H1 (cell line): Measurements from ENCODE around the gene ATP4A. TPM values are rescaled to one million over a fixed set of nuclear protein-coding genes. Genes with fewer than 3 reads are reported as not detected.

Experiments used
- CTCF ChIA-PET: fragments of 300-600 bp; sonication (Branson Sonifier 250); formaldehyde crosslinking; loops from one replicate; lab custom pipeline; 2021; ENCODE audit not compliant: partially characterized antibody; lab: Charles Lee
- POLR2A ChIA-PET: fragments of 300-600 bp; sonication (Branson Sonifier 250); formaldehyde crosslinking; loops from one replicate; lab custom pipeline; 2021; ENCODE audit warnings: inconsistent platforms; ENCODE audit not compliant: partially characterized antibody; lab: Charles Lee
- DNase-seq, 2 experiments: peaks; one replicate each; pipeline versions ENCODE4 v3.0.0 to v3.0.0-alpha.2; 2010 to 2022; ENCODE audit warnings: low spot score in 2 of 2, low read depth in 1 of 2, mixed read lengths in 1 of 2
- FAIRE-seq: peaks from 2 replicates; lab custom pipeline; 2011; peaks lifted over from hg19 to GRCh38; lab: Jason Lieb, UNC
- H2AFZ ChIP-seq: 2 replicates; pipeline ENCODE4 v1.8.1; 2012; ENCODE audit warnings: low read length, inconsistent platforms
- H2AK5ac ChIP-seq: 2 replicates; pipeline ENCODE4 v1.6.1; 2013; ENCODE audit warnings: low read depth, low read length
- H2BK120ac ChIP-seq: replicated peaks from 2 replicates; pipeline ENCODE3; 2013; ENCODE audit warnings: low read depth, low read length, inconsistent platforms
- H2BK12ac ChIP-seq: 2 replicates; pipeline ENCODE4 v1.6.1; 2013; ENCODE audit warnings: low read depth, low read length
- H2BK15ac ChIP-seq: 2 replicates; pipeline ENCODE4 v1.6.1; 2013; ENCODE audit warnings: low read length
- H2BK20ac ChIP-seq: 2 replicates; pipeline ENCODE4 v1.6.1; 2013; ENCODE audit warnings: low read length
- H2BK5ac ChIP-seq: 2 replicates; pipeline ENCODE4 v1.6.1; 2013; ENCODE audit warnings: low read depth, low read length
- H3K14ac ChIP-seq: 2 replicates; pipeline ENCODE4 v1.6.1; 2013; ENCODE audit warnings: inconsistent platforms; ENCODE audit not compliant: insufficient read length
- H3K18ac ChIP-seq: 2 replicates; pipeline ENCODE4 v1.6.1; 2013; ENCODE audit warnings: low read length; ENCODE audit errors: extremely low read depth
- H3K23ac ChIP-seq: 2 replicates; pipeline ENCODE4 v1.6.1; 2013; ENCODE audit warnings: inconsistent platforms; ENCODE audit not compliant: insufficient read length
- H3K23me2 ChIP-seq: 2 replicates; pipeline ENCODE4 v1.6.1; 2013; ENCODE audit warnings: low read depth, low read length
- H3K27ac ChIP-seq: 2 replicates; pipeline ENCODE4 v1.6.1; 2011; ENCODE audit warnings: low read depth, low read length, inconsistent platforms
- H3K27me3 ChIP-seq, 4 experiments: replicated peaks in 1 of 4; 1 replicate in 1 of 4; 2 replicates in 3 of 4; pipeline versions ENCODE4 v1.6.1 to v1.8.1; 2011 to 2013; ENCODE audit warnings: low read length in 3 of 4, mild to moderate bottlenecking in 3 of 4, inconsistent platforms in 2 of 4, mixed read lengths in 2 of 4, moderate library complexity in 1 of 4; ENCODE audit not compliant: control insufficient read depth in 3 of 4, insufficient read depth in 3 of 4; ENCODE audit errors: extremely low read depth in 1 of 4
- H3K36me3 ChIP-seq, 4 experiments: 2 replicates each; pipeline versions ENCODE4 v1.6.1 to v1.8.1; 2011 to 2013; ENCODE audit warnings: mild to moderate bottlenecking in 4 of 4, low read length in 3 of 4, moderate library complexity in 2 of 4, control low read depth in 1 of 4, inconsistent platforms in 1 of 4; ENCODE audit not compliant: insufficient read depth in 4 of 4, control insufficient read depth in 2 of 4
- H3K4ac ChIP-seq: replicated peaks from 2 replicates; pipeline ENCODE3; 2013; ENCODE audit warnings: low read length, low read depth, mixed read lengths, inconsistent platforms; ENCODE audit not compliant: insufficient read length
- H3K4me1 ChIP-seq, 4 experiments: replicated peaks in 1 of 4; 1 replicate in 1 of 4; 2 replicates in 3 of 4; pipeline versions ENCODE4 v1.6.1 to v1.8.1; 2011 to 2013; ENCODE audit warnings: low read length in 3 of 4, inconsistent platforms in 2 of 4, mixed read lengths in 1 of 4; ENCODE audit not compliant: insufficient read depth in 4 of 4, control insufficient read depth in 3 of 4
- H3K4me2 ChIP-seq, 2 experiments: 2 replicates each; pipeline versions ENCODE4 v1.6.1 to v1.8.1; 2011 to 2013; ENCODE audit warnings: low read depth in 2 of 2, low read length in 2 of 2, control low read depth in 1 of 2, inconsistent platforms in 1 of 2, mild to moderate bottlenecking in 1 of 2; ENCODE audit not compliant: insufficient read depth in 1 of 2
- H3K4me3 ChIP-seq, 4 experiments: fragments of 200-600, 300-600 bp in 1 of 4; sonication (generic), shearing (Covaris generic), sonication (Bioruptor Twin) in 1 of 4; 2 replicates each; pipeline versions ENCODE4 v1.5.1 to v1.8.1; 2011 to 2016; ENCODE audit warnings: low read length in 4 of 4, low read depth in 3 of 4, control low read depth in 2 of 4, inconsistent platforms in 2 of 4, mild to moderate bottlenecking in 2 of 4, mixed read lengths in 1 of 4, moderate library complexity in 1 of 4; ENCODE audit not compliant: insufficient read depth in 2 of 4; ENCODE audit errors: extremely low read depth in 1 of 4
- H3K56ac ChIP-seq: replicated peaks from 2 replicates; pipeline ENCODE3; 2013; ENCODE audit warnings: low read depth, mild to moderate bottlenecking, mixed read lengths, low read length, inconsistent platforms; ENCODE audit not compliant: insufficient read length
- H3K79me1 ChIP-seq: 2 replicates; pipeline ENCODE4 v1.6.1; 2013; ENCODE audit warnings: low read depth, low read length, control low read depth
- H3K79me2 ChIP-seq, 2 experiments: 2 replicates each; pipeline versions ENCODE4 v1.6.1 to v1.8.1; 2012 to 2013; ENCODE audit warnings: low read length in 2 of 2, mild to moderate bottlenecking in 2 of 2, inconsistent platforms in 1 of 2; ENCODE audit not compliant: insufficient read depth in 2 of 2, control insufficient read depth in 1 of 2
- H3K9ac ChIP-seq, 4 experiments: replicated peaks in 1 of 4; 1 replicate in 1 of 4; 2 replicates in 3 of 4; pipeline versions ENCODE4 v1.6.1 to v1.8.1; 2011 to 2013; ENCODE audit warnings: low read depth in 3 of 4, low read length in 3 of 4, control low read depth in 2 of 4, mild to moderate bottlenecking in 2 of 4, moderate library complexity in 2 of 4, inconsistent platforms in 1 of 4; ENCODE audit errors: extremely low read depth in 1 of 4
- H3K9me3 ChIP-seq, 2 experiments: 2 replicates each; pipeline versions ENCODE4 v1.6.1 to v1.8.1; 2012 to 2013; ENCODE audit warnings: mild to moderate bottlenecking in 2 of 2, moderate library complexity in 2 of 2, control low read depth in 1 of 2, inconsistent platforms in 1 of 2, low read depth in 1 of 2, low read length in 1 of 2, mixed read lengths in 1 of 2; ENCODE audit not compliant: insufficient read depth in 2 of 2
- H4K20me1 ChIP-seq, 2 experiments: replicated peaks in 1 of 2; 2 replicates each; pipeline versions ENCODE3 to v1.8.1; 2011 to 2013; ENCODE audit warnings: inconsistent platforms in 2 of 2, low read length in 2 of 2, mild to moderate bottlenecking in 1 of 2; ENCODE audit not compliant: insufficient read depth in 2 of 2, control insufficient read depth in 1 of 2
- H4K5ac ChIP-seq: 2 replicates; pipeline ENCODE4 v1.6.1; 2013; ENCODE audit warnings: low read length, low read depth, mixed read lengths, inconsistent platforms; ENCODE audit not compliant: insufficient read length
- H4K8ac ChIP-seq: 2 replicates; pipeline ENCODE4 v1.8.0; 2013; ENCODE audit warnings: mild to moderate bottlenecking, moderate library complexity, low read length, inconsistent platforms; ENCODE audit not compliant: insufficient read depth; ENCODE audit errors: extremely low read depth
- H4K91ac ChIP-seq: replicated peaks from 2 replicates; pipeline ENCODE3; 2013; ENCODE audit warnings: low read length, mixed read lengths, inconsistent platforms; ENCODE audit not compliant: insufficient read length
- HDAC2 ChIP-seq, 2 experiments: fragments of 300-600 bp in 1 of 2; sonication (generic) in 1 of 2; IDR thresholded peaks; 2 replicates each; pipeline ENCODE4 v1.6.1; 2011 to 2012; ENCODE audit warnings: low read depth in 2 of 2, low read length in 2 of 2, mild to moderate bottlenecking in 2 of 2, moderate library complexity in 2 of 2, borderline replicate concordance in 1 of 2, inconsistent platforms in 1 of 2
- KDM1A ChIP-seq: fragments of 200-600, 300-600 bp; sonication (generic); IDR thresholded peaks from 2 replicates; pipeline ENCODE4 v1.7.1; 2016; ENCODE audit warnings: mild to moderate bottlenecking, low read length, borderline replicate concordance
- WGBS, 2 experiments: shearing (Covaris generic) in 1 of 2; methylation state at CpG; one replicate each; pipeline versions ENCODE4 v1.1.6 to v1.1.7; 2013 to 2015; ENCODE audit warnings: low lambda C conversion rate in 2 of 2, mixed read lengths in 2 of 2, inconsistent platforms in 1 of 2, low coverage in 1 of 2, missing lambda C conversion rate in 1 of 2; ENCODE audit not compliant: insufficient replicate concordance in 2 of 2, insufficient coverage in 1 of 2, insufficient read length in 1 of 2; ENCODE audit errors: extremely low coverage in 1 of 2, missing lambda C conversion rate in 1 of 2; 5-methylcytosine and 5-hydroxymethylcytosine counted together
- polyA plus RNA-seq, 7 experiments: library from polyadenylated mRNA; depleted of rRNA in 3 of 7; stranded (reverse) in 5 of 7; unstranded in 2 of 7; fragments of >200 nt in 5 of 7; fragments of 200-250 nt in 2 of 7; gene quantifications; 1 replicate in 5 of 7; 2 replicates in 1 of 7; 4 replicates in 1 of 7; pipeline versions ENCODE4 v1.2.1 to v1.2.3, GENCODE V29; 2011 to 2013; ENCODE audit warnings: missing spikeins in 2 of 7, mixed read lengths in 2 of 7
- total RNA-seq: library from RNA; stranded (reverse); fragmentation: NEBNext Ultra II Directional; extraction: Animal tissue kit (Norgen Biotek cat#: 25700); gene quantifications from 2 replicates; pipeline ENCODE4 v1.2.1, GENCODE V29; 2021

ATP4A gene
- total and polyA plus RNA-seq, 2 of the 8 experiments (the other 6 are each of a cell fraction or from before 2014, with no cell fraction given), result 0.50 to 1.2 TPM

DNA sequence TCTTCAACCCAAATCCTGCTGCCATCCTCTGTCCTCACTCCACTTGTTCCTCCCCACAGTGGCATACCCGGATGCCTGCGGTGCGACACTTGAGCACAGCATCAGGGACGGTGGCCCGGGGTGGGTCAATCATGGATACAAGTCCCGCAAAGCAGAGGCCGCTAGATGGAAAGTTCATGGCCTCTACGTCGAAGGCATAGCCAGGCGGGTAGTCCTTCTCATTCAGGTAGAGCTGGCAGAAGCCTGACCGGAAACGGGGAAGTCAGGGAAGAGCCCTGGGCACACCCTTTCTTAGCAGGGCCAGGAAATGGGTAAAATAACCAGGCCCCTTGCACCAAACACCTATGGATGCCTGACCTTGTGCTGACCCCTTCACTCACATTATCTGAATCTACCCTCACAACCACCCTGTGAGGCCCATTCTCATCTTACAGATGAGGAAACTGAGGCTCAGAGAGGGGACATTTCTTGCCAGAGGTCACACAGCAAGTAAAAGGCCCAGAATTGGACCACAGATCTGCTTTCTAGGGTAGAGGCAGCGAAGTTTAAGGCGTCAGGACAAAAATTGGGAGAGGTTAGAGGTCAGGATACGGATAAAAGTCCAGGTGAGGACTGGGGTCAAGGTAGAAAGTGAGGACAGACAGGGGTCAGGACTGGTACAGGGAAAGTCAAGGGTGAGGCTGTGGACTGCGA, 6.5 kb downstream of the ATP4A start:
- FAIRE-seq (no peak), DNase-seq (no peak)
- 81% methylated on average over 16 of the region's 16 CpGs; no CpG with 5 or more reads in 1 of the 2 experiments for WGBS, 2 experiments
- CTCF ChIA-PET, result interaction anchor here (1.0 to 7.7 kb wide), 28 partner anchors 8 to 191 kb away, joined by 3 to 90 read pairs (median 5); partner anchors contain the start of genes HAUS5 and PMIS2
- H2BK20ac ChIP-seq, result no peak overlapping the region
- H2BK15ac ChIP-seq, result 0 out of 2 replicates have a peak overlapping the region, but pooled peaks have one; percentile 61
- no peak overlapping the region for H2BK120ac ChIP-seq
- 0 out of 4 replicates have a peak, but pooled peaks of 1 of the 2 experiments have one; percentile 6 for TF ChIP-seq HDAC2 (IDR thresholded peaks at IDR 0.05; ENCODE audit: borderline replicate concordance in 1 of 2, low read depth in 2 of 2, low read length in 2 of 2)
- no peak for TF ChIP-seq KDM1A
- TF ChIP-seq, all 59 proteins: peak for 1
- H3K9me3 ChIP-seq, result no peaks in the 10 kb centered on the region; a peak in 1 of 4 replicates
- no peak overlapping the region for H4K91ac ChIP-seq
- H2AK5ac ChIP-seq, result no peak overlapping the region
- H3K9ac ChIP-seq, result no peak overlapping the region; a peak in 1 of 7 replicates
- H4K5ac ChIP-seq, result no peak overlapping the region
- POLR2A ChIA-PET, result interaction anchor here (0.6 to 3.2 kb wide), 12 partner anchors 9 to 208 kb away, joined by 3 to 9 read pairs (median 4); partner anchors contain the start of genes COX6B1 and ETV2
- peaks cover 7 to 8% of the 10 kb centered on the region in 2 experiments for H4K20me1 ChIP-seq
- H3K23ac ChIP-seq, result no peak overlapping the region
- peaks cover 0 to 16% (median 12%) of the 10 kb centered on the region in 4 experiments; a peak in 5 of 7 replicates for H3K27me3 ChIP-seq
- peak overlapping the region; percentile 91; the same call in 1 of the 2 replicates for H2AFZ ChIP-seq
- H3K18ac ChIP-seq, result no peak overlapping the region
- H3K56ac ChIP-seq, result no peak overlapping the region
- H3K79me1 ChIP-seq, result no peaks in the 10 kb centered on the region
- H3K79me2 ChIP-seq, result no peaks in the 10 kb centered on the region
- H3K4me3 ChIP-seq, result peak overlapping the region; percentile 52 to 65 (median 62); a peak in 7 of 8 replicates
- no peak overlapping the region for H3K27ac ChIP-seq
- no peaks in the 10 kb centered on the region for H3K36me3 ChIP-seq
- peaks cover 0 to 6% (median 4%) of the 10 kb centered on the region in 4 experiments; a peak in 3 of 7 replicates for H3K4me1 ChIP-seq
- 0 out of 2 replicates have a peak overlapping the region, but pooled peaks have one; percentile 48 for H4K8ac ChIP-seq
- no peak overlapping the region for H2BK12ac ChIP-seq
- H2BK5ac ChIP-seq, result 0 out of 2 replicates have a peak overlapping the region, but pooled peaks have one; percentile 47
- H3K4me2 ChIP-seq, result peak overlapping the region; percentile 42 to 92
- no peak overlapping the region for H3K14ac ChIP-seq
- peaks cover 4% of the 10 kb centered on the region; the same call in 1 of the 2 replicates for H3K23me2 ChIP-seq
- no peak overlapping the region for H3K4ac ChIP-seq
